Medulla oblongata (tissue), 1 donor: ENCODE measurements around the gene CPED1.
"Not testable (repeated sequence)": the region's sequence is repeated elsewhere in the genome, so short reads cannot be mapped to it uniquely, and the experiment has no call there.

Source experiments
- DNase-seq: peaks from one replicate; pipeline ENCODE4 v3.0.0-alpha.2; 2015; ENCODE audit errors: extremely low spot score

CPED1 gene

DNA sequence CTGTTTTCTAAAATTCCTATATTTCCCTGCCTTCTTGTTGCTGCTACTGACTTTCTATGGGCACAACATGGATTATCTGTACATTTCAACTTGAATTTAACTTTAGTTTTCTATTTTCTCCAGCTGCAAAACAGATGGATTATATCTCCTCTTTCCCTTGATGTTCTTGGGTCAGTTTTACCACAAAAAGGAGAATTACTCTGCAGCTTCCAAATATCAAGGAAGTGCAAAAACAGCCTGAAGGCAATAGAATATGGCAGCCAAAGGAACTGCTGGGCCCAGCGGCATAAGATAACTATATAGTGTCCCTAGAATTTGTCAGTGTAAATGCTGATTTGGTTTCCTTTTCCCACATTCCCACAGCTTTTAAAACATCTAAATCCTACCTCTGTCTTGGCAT is 29.1 kb downstream of the CPED1 start:
- DNase-seq: no peak

DNA sequence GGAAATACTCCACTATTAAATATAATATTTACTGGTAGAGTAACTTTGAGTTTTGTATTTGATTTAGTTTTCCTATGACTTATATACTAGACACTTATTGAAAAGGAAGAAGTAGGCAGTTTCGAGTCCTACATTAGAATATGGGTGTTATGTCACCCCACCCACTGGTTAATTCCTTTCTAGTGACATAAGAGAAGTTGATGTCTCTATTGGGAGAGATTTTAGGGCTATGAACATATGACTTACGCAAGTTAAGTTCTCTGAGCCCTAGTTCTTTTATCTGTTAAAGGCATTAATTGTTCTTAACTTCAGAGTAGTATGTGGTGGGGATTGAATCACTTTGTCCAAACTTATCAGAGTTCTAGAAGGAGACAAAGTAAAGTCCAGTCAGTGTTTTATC is 30.5 kb downstream of the CPED1 start:
- peak; percentile 24 for DNase-seq

DNA sequence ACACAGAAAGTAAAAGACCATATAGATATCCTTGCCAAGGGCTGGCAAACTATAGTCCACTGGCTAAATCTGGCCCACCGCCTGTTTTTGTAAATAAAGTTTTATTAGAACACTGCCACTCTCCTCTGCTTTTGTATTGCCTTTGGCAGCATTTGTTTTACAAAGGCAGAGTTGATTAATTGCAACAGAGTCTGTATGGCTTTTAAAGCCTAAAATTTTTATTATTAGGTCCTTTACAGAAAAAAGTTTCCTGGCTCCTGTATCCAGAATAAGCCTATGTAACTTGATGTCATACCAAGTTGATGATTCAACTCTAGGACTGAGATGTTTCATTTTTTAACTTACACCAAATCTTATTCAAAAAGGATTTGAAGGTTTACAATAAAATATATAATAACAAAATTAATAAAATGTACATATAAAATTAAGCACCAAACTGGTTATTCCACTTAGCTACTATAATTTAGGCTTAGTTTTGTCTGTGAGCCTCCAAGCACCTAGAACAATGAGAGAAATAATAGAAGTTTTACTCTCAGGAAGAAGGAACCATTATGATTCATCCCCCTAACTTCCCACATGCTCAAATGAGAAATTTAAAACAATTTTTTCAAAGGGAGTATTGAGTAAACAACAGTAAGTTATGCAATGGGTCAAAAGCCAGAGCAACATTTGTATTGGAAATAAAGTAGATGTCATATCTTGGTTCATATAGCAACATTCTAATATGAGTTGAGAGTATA is 31.9 kb downstream of the CPED1 start:
- DNase-seq: no peak

DNA sequence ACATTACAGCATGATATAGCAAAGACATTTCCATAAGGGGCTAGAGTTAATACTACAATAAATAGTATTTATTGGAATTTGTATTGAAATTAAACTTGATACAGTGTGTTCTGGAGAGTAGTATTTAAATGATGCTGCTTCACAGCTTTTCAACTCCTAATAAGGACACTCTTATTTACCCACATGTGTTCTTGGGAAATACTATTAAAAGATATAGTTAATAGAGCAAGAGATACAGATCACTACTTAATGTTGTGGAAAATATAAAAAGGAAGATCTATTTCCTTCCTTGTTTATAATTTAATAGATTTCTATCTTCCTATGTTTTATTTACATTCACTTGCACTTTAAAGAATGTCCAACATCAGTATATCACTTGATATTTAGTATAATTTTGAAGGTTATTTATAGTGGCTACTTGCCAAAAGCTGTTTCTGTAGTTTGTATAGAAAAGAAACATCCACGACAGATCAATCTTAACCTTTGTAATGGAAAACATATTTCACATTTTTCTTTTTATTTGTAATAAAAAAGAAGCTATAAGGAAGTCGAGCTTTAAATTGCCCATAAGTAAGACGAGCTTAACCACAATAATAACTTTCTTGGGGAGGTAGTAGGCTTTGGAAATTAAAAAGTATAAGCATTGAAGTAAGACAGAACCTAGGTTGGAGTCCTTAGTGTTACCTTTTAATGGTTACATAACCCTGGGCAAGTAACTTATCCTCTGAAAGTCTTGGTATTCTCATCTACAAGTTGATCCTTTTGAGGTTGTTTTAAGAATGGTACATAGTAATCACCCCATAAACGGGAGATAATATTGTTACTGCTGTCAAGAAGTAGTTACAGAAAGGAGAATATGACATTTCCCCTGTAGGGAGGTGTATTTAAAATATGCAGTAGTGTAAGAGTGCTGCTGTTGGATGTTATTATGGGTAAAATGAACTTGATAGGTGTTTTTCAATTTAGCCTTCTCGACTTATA is 32.8 kb downstream of the CPED1 start:
- DNase-seq: no peak

DNA sequence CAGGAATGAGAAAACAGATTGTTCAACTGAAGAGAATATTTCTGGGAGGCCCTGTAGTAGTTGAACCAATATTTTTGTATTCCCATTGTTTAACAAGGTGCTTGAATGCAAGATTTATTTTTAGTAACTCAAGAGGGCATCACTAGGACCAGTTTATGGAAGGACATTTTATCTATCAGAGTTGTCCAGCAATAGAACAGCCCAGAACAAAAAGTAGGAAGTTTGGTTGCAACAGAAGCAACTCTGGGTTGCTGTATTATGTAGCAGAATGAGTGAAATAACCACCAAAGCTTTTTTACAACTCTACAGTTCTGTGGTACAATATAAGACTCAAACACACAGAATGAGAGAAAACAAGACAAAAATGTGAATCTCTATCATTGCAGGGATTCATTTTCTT is 34.7 kb downstream of the CPED1 start:
- DNase-seq: no peak

DNA sequence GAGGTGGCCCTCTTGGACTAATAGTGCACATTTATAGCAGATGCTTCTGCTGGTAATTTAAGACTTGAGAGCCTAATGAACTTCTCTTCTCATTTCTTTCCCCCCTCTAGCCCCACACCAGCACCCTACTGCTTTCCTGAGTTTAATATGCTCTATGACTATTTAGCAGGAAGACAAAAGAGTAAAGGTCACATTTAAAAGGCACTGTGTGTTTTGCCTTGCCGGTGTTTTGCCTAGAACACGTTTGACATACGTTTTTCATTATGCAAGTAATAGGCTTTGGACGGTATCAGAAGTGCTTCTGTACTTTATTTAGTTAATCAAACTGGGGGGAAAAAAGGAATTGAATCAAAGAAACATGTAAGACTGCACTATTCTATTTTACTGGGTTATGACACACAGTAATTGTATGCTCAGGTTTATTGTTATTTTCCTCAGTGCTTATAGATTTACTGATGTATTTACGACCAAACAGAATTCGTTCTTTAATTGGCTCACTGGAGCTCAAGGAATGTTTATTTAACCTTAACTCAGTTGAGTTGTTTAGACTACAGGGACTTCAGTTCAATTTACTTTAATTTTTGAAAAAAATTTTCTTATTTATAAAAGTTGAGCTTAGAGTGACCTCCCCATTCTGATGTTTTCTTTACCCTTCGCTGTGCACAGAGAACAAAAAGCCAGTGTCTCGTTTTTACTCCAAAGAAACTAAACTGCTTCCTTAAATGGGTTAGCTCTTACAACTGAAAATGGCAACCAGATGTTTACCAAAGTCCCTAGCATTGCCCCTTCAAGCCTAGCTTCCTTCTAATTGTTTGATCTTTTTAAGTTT is 35.4 kb downstream of the CPED1 start:
- DNase-seq: no peak

DNA sequence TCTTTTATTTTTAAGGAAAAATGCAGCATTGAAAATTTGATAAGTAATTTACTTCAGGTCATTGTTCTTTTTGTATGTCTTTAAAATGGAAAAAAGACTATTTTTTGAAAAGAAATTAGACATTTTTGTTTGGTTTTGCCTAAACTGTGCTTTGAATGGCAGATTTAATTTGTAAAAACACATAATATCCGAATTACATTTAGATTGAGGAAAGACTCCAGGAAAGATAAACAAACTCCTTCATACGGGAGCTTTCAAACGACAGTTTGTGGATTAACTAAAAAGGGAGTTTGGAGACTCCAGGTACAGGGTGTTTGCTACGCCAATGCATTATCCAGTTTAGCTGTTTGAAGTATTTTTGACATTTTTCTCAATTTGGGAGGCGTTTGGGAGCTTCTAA is 36.1 kb downstream of the CPED1 start:
- no peak for DNase-seq

DNA sequence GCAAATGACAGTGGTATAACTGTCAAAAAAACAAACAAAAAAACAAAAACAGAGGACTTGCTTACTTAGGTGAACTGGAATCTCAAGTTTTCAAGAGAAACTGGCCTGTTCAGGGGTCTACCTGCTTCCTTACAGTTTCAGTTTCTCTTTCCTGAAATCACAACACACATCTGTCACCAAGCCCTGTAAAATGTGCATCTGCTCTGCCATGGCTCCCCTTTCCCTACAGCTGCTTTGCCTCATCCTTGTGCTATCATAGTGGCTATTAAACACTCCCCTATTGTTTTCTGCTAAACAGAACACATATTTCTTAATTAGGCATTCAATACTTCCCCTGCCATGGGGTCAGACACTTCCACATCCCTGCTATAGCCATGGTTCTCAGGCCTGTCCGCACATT is 37.6 kb downstream of the CPED1 start:
- DNase-seq: no peak

DNA sequence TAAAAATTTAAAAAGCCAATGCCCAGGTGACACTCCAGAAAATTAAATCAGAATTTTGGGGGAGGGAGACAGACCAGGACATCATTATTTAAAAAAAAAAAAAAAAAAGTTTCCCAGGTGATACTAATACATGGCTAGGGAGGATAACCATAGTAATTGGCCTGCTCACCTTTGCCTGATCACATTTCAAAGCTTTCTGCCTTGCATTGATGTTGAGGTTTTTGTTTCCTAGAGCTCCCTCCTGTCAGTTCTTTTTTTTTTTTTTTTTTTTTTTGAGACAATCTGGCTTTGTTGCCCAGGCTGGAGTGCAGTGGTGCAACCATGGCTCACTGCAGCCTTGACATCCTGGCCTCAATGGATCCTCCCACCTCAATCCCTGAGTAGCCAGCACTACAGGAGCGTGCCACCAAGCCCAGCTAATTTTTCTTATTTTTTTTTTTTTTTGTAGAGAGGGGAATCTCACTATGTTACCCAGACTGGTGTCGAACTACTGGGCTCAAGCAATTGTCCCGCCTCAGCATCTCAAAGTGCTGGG is 38.1 kb downstream of the CPED1 start:
- no peak for DNase-seq

DNA sequence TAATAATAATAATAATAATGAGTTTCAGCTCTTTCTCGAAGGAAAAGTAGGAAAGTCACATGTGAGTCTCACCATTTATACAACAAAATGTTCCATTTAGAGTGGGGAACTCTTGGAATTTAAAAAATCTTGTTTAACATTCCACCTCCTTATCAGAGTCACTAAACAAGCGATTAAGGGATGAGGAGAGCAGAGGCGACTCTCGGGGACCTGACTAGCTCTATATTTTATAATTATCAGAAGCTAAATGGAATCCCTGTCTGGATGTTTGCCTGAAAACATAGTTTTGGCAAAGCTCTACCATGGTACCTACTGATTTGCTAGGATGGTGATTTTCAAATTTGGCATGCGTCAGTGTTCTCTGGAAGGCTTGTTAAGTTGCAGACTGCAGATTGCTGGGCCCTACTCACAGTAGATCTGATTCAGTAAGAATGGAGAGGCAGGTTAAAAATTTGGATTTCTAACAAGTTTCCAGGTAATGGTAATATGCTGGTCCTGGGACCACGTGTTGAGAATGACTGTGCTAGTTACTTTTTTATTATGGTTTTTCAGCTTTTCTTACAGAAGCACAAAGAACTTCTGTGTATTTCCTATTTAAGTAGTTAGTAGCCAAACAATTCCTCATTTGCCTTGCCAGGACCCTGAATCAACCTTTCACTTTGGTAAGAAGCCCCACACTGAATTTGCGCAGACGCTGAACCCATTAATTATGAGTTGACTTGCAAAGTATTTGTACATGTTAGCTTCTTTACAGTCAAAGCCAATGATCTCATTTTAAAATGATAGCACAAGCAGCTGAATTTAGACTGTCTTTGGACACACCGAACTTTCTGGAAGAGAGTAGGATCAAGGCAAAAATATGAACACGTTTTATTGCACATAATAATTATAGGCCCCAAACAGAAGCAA is 39.5 kb downstream of the CPED1 start:
- no peak for DNase-seq

DNA sequence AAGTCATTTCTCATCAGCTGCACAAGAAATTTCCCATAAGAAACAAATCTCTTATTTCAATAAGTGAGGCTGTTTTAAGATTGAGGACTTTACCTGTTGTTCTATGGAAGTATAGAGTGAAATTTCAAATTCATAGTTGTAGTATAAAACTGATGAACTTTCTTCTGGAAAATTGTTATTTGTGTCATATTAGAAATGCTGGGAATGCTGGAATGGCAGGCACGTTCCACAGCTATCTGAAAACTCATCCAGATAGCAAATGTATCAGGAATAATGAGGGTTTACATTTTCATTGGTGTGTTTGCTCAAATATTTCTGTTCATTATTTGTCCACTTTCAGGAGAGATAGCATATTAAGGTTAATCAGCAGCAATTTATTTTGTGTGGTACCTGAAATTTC is 40.8 kb downstream of the CPED1 start:
- no peak for DNase-seq

DNA sequence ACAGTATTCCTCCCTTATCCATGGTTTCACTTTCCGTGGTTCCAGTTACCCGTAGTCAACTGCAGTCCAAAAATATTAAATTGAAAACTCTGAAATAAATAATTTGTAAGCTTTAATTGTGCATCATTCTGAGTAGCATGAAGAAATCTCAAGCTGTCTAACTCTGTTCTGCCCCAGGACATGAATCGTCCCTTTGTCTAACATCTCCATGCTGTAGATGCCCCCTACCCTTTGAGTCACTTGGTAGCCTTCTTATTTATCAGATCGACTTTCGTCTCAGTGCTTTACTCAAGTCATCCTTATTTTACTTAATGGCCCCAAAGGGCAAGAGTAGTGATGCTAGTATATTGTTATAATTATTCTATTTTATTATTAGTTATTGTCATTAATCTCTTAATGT is 41.8 kb downstream of the CPED1 start:
- no peak for DNase-seq

DNA sequence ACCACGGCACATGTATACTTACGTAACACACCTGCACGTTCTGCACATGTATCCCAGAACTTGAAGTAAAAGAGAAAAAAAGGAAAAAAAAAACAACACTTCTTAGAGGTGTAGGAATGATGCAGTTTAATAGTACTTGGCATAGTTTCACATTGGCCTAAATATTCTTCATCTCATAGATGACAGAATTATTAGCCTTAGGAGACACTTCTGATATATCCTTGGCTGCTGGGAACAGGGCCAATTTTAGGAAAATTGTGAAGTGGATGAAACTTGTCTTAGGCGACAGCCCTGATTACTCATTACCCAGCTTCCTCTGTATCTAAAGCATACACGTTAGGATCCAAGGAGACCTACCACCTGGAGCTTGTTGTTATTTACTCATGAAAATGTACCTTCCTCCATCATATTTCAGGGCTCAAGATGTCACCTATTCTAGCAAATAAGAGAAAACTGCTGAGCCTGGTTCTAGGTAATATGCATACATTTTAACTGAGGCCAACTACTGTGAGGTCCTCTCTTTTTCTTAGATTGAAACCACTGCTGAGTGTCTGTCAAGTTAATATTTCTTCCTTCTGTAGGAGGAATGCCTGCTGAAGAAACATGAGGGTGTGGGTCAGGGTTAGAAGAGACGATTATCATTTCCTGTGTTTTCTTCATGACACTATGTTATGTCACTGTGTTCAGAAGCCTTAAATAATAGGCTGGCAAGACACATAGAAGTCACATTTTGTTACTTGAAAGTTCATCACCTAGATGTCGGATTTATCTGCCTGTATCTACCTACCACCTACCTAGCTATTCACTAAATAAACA is 44.3 kb downstream of the CPED1 start:
- DNase-seq: no peak

DNA sequence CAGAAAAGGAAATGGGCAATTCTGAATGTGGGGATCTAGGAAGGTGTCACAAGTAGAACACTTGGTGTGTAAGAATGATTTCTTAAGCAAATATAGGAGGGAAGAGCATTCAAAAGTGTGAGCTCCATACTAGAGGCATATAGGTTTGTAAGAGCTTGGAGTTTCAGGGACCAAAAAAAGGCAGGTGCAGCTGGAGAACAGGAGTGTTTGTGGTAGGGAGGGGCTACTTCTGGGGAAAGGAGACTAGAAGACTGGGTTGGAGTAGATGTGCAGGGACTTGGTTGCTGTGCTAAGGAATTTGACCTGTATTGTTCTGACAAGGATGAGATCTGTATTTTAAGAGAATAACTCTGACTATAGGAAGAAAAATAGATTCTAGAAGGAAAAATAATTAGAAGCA is 46.4 kb downstream of the CPED1 start:
- DNase-seq: no peak

DNA sequence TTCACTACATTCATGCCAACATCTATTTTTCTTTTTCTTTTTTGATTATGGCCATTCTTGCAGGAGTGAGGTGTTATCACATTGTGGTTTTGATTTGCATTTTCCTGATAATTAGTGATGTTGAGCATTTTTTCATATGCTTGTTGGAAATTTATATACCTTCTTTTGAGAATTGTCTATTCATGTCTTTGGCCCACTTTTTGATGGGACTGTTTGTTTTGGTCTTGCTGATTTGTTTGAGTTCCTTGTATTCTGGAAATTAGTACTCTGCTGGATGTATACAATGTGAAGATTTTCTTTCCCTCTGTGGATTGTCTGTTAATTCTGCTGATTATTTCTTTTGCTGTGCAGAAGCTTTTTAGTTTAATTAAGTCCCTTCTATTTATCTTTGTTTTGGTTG is 48.3 kb downstream of the CPED1 start:
- DNase-seq: not testable (repeated sequence)

DNA sequence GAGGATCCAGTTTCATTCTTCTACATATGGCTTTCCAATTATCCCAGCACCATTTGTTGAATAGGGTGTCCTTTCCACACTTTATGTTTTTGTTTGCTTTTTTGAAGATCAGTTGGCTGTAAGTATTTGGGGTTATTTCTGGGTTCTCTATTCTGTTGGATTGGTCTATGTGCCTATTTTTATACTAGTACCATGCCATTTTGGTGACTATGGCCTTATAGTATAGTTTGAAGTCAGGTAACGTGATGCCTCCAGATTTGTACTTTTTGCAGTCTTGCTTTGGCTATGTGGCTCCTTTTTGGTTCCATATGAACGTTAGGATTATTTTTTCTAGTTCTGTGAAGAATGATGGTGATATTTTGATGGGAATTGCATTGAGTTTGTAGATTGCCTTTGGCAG is 48.8 kb downstream of the CPED1 start:
- not testable (repeated sequence) for DNase-seq

DNA sequence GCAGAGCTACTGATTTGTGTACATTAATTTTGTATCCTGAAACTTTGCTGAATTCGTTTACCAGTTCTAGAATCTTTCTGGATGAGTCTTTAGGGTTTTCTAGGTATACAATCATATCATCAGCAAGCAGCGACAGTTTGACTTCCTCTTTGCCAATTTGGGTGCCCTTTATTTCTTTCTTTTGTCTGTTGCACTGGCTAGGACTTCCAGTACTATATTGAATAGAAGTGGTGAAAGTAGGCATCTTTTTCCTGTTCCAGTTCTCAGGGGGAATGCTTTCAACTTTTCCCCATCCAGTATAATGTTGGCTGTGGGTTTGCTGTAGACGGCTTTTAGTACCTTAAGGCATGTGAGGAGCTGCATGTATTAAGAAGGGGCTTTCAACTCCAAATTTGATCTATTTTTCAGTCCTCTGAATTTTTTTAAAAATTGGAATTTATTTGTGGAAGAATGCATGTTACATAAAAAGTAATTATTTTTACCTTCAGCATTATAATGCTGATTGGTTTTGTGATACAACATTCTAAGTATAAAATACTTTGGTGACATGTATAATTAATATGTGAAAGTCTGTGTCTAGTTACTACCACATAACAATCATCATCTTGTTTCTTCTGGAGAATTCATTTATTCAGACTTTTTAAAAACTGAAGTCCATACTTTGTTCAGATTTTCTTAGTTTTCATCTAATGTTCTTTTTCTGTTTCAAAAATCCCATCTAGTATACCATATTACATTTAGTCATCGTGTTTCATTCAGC is 49.6 kb downstream of the CPED1 start:
- no peak for DNase-seq

DNA sequence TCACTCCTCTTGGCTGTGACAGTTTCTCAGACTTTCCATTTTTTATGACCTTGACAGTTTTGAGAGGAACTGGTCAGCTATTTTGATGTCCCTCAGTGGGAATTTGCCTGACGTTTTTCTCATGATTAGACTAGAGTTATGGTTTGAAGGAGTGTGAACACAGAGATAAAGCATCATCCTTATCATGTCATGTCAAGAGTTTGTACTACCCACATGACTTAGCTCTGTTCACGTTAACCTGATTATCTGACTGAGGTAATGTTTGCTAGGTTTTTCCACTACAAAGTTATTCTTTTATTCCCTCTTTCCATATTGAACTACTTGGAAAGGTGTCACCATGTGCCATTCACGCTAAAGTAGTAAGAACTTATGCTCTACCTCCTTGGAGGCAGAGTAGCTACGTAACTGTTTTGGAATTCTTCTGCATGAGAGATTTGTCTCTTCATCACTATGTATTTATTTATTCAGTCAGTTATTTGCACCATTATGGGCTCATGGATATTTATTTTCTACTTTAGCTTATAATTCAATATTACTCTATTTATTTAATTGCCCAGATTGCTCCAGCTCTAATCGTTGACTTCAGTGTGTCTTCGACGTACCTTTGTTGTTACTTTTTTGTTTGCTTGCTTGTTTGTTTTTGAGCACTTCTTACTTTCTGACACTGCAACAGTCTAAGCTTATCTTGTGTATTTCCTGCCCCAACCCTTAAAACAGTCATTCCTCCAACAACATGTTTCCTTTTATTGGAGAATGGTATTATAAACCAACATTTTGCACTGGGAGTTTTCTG is 50.4 kb downstream of the CPED1 start:
- no peak for DNase-seq

DNA sequence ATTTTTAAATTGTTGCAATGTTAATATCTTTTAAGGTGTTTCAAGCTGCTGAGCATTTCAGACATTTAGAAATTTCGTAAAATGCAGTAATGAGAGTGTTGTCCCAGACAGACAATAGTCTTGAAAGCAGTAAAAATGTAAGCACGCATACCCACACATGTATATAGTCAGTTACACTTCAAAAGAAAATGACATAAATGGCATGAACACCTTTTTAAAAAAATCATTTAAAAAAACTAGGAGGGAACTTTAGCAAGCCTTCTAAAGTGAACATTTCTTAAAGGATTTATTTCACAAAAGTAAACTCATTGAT is 51.0 kb downstream of the CPED1 start:
- DNase-seq: no peak
